Neural cell (in vitro differentiated cells): ENCODE results near the gene ZNF814.

Experiments
- CTCF ChIP-seq: fragments of 450-650 bp; IDR thresholded peaks from 2 replicates; pipeline ENCODE4 v1.5.1; 2014; ENCODE audit warnings: antibody characterized with exemption, mild to moderate bottlenecking, moderate library complexity; ENCODE audit not compliant: poor library complexity, severe bottlenecking
- EZH2 ChIP-seq: fragments of 200-600, 300-800 bp; shearing (Covaris generic), sonication (generic); IDR thresholded peaks from 2 replicates; pipeline ENCODE4 v1.6.1; 2014; ENCODE audit warnings: antibody characterized with exemption, low read length, borderline replicate concordance, mild to moderate bottlenecking; ENCODE audit not compliant: insufficient read depth, poor library complexity, severe bottlenecking
- POLR2AphosphoS5 ChIP-seq: IDR thresholded peaks from 2 replicates; pipeline ENCODE4 v1.6.1; 2012
- TAF1 ChIP-seq: IDR thresholded peaks from 2 replicates; pipeline ENCODE4 v1.6.1; 2012; ENCODE audit warnings: low read depth

- no peak for TF ChIP-seq CTCF
- no peak for TF ChIP-seq EZH2
- no peak for TF ChIP-seq TAF1
- TF ChIP-seq POLR2AphosphoS5: no peak
Observed at GRCh38 chr19:57888107-57888559, 704 bp downstream of the ZNF814 start.
